Embryonic facial prominence (tissue), 1 donor: ENCODE results near the gene LGALS3BP.
A peak's percentile ranks its signal among the peaks of the same experiment; 100 is the strongest.

Experiments used
- DNase-seq: peaks from one replicate; pipeline ENCODE4 v3.0.0-alpha.2; 2016; ENCODE audit errors: extremely low spot score

Gene LGALS3BP

DNA sequence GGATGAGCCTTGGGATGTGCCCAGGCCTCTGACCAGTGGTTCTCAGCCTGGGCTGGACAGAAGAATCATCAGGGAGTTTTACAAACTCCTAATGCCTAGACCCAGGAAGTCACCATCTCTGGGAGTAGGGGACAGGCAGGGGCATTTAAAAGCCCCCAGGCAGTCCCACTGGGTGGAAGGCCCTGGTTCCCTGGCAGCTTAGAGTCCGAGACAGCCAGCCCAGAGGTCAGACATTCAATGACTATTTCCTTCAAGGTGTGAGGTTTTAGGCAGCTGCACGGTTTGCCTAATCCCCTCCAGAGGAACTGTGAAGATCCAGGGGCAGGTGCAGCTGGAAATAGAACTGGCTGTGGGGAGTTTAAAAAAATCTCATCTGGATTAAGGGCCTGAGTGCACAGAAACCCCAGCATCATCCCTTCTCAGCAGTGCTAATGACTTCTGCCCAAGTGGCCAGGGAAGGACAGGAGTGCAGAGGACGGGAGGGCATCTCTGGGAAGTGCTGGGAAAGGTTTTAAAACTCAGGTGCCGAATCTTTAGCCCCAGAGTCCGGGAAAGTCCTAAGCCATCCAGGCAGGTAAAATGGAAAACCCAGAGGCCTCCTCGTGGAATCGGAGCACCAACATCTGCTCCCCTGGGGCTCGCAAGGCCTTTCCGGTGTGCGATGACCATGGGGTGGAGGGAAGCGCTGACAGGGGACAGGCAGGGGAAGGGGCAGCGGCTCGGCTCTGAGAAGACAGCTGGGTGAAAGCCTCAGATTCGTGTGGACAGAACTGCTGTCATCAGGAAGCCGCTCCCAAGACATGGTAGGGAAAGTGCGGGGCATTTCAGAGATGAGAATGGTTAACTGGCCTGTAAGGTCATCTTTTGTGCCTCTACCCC, 1.5 kb upstream of the LGALS3BP start:
- no peak for DNase-seq

DNA sequence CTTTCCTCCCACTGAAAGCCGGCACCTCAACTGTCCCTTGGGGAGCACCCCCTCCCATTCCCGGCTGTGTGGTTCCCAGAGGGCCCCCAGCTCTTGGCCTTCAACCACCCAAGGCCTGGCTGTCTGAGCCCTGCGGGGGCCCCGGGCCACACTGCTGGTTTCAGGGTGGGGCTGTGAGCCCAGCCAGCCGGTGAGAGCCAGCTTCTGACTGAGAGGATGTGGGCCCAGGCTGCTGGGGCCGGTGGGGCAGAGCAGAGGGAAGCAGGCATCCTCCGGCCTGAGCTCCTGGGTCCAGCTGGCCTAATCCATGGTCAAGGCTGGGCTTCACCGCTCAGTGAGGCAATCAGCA, 875 bp upstream of the LGALS3BP start:
- no peak for DNase-seq

DNA sequence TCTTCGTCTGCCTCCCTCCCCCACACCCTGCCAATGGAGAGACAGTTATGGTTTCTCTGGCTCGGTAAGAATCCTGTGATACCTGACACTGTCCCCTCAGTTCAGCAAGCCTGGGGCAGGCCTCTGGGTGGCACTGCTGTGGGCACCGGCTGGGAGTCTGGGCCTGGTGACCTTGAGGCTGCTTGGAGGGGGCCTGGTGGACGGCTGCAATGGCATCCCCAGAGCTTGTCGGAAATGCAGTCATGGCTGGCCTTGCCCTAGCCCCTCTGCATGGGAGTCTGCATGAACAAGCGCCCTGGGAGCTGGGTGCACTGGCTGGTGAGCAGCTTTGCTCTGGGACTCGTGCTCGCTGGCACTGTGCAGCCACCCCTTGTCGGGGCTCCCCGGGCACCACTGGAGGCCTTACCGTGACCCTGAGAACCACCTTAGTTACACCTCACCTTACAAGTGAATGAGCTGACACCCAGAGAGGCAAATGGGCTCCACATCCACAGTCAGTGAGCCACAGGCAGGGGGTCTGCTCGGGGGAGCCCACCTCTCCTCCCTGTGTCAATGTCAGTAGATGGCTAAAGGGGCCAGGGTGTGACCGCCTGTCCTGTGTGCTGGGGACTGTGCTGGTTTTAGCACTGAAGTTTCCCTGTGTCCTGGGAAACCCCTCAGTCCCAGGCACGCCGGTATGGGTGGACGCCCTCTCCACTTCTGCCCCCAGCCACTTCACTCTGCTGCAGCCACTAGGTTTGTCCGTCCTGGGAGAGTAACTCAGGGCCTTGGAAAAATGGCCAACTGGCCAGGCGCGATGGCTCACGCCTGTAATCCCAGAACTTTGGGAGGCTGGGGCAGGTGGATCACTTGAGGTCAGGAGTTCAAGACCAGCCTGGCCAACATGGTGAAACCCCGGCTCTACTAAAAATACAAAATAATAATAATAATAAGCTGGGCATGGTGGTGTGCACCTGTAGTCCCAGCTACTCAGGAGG, 1.4 kb downstream of the LGALS3BP start:
- DNase-seq = no peak

DNA sequence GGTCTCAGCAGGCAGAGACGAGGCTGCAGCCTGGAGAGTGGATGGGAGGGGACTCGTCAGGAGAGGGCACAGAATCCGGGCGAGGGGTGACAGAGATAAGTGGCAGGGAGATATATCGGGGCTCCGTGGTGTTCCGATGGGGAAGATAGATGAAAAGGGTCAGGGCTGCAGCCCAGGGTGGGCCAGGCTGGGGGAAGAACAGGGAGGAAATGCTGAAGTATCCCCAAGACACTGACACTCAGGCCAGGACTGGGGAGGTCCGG, 2.1 kb downstream of the LGALS3BP start:
- DNase-seq = no peak

DNA sequence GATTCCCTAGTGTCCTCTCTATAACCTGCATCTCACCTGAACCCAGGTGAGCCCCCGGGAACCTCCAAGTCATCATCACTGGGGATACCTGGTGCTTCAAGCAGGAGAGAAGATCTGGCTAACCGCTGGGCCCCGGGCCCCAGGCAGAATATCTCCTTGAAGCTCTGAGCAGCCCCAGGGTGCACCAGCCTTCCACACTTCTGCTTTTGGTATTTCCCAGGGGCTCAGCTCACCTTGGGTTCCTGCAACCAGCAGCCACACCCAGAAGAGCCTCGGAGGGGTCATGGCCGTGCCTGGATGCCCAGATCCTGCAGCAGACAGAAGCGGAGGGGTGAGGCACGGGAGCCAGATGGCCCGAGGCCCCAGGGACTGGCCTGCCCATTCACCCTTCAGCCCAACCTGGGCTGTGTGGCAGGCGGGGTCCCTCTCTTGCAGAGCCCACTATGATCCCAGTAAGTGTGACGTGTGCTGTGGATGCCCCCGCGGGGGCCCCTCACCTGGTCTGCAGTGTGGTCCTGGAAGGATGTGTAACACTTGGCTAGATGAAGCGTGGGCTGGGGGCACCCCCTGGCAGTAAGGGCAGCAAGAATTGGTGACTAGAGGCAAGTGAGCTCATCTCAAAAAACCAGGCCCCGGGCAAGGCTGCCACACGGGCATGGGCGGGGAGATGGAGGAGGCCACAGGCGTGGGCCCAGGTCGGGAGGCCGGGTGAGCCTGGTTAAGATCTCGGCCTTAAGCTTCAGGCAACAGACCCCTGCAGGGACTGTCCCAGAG, 2.6 kb downstream of the LGALS3BP start:
- DNase-seq = no peak

DNA sequence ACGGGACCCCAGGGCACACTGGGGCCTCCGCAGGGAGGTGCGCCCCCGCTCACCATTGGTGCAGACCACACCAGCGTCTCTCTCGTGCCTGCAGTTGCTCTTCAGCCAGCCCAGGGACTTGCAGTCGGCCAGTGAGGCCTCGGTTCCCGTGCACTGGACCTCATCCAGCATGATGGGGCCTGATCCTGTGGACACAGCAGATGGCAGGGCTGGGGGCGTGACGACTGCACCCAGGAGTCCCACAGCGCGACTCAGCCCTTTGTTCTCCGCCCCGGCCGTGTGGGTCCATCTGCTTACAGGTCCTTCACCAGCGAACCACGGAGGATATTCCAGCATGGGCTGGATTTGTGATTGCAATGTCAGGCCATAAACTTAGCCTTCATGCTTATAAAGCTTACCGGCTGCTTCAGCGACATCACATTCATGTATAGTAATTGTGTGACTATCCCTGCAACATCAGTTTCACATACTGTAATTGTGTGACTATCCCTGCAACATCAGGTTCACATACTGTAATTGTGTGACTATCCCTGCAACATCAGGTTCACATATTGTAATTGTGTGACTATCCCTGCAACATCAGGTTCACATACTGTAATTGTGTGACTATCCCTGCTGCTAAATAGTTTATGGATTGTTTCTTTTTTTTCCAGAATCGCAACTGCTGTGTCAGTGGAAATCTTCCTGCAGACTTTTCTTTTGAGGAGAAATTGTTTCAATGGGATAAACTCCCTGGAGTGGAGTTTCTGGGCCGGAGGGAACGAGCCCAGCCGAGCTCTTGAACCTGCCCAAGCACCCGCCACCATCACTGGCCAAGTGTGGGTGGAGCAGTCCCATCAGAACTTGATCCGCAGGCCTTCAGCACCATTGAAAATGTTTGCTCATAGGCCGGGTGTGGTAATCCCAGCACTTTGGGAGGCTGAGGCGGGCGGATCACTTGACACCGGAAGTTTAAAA, 4.8 kb downstream of the LGALS3BP start:
- peak; percentile 37 for DNase-seq

DNA sequence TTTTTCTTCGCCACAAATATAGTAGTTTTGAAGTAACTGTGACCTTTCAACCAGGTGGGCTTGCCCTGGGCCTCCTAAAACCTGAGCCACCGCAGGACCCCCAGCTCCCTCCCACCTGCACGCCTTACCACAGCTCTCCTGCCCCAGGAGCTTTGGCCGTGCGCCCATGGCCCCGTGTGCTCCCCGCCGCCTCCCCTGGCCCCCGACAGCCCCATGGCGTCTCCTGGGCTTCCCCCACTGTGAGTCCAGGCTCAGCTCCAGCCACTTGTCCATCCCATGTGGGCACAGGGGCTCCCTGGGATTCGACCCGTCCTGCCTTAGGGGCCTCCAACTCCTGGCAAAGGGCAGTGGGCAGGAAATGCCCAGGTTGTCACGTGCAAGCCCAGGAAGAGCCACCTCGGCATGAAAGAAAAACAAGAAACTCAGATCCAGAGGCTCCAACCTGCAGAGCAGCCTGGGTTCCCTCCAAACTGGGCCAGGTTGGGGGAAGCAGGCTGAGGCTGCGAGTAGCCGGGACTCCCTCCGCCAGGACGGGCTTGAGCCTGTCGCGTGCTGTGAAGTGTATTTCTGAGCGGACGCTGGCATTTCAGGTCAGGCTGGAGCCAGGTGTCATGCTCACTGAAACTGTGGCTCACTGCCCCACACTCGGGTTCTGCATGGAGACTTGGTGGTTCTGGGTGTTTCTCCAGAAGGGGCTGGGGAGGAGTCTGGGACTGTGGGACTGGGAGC, 5.8 kb downstream of the LGALS3BP start:
- no peak for DNase-seq

DNA sequence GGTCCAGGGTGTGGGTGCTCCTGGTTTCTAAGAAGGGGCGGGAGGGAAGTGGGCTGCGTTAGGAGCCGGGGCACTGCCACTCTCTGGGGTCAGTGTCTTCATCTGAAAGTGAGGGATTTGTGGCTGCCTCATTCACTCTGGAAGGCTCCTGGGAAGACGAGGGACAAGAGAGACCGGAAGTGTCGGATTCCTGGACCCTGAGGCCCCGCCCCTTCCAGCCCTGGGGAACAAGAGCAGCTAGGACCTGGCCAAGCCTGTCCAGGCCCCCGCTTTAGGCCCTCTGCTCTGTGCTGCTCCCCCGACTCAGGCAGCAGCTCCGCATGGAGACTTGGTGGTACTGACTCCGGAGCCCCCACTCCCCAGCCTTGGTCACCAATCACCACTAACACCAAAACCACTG, 6.5 kb downstream of the LGALS3BP start:
- DNase-seq = no peak

DNA sequence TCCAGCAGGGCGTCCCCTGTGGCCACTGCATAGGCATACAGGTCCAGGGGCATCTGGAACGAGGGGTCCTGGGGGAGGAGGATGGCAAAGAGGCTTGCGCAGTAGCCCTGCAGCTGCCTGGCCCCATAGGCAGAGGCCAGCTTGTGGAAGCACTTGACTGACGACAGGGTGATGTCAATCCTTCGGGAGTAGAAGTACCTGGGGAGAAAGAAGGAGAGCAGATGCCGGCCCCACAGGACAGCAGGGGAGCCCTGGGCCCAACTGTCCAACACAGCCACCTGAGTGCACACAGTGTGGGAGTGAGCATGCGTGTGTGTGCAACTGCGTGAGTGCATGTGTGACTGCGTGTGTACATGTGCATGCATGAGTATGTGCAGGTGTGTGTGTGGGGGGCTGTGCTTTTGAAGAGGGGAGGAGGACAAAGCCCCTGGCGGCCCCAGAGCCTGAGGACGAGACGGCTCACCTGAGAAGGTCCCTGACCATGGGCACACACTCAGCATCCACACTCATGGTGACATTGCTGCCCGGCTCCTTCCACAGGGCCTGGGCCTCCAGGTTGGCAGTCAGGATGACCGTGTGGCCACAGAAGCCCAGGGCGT, 7.1 kb downstream of the LGALS3BP start:
- DNase-seq = no peak

DNA sequence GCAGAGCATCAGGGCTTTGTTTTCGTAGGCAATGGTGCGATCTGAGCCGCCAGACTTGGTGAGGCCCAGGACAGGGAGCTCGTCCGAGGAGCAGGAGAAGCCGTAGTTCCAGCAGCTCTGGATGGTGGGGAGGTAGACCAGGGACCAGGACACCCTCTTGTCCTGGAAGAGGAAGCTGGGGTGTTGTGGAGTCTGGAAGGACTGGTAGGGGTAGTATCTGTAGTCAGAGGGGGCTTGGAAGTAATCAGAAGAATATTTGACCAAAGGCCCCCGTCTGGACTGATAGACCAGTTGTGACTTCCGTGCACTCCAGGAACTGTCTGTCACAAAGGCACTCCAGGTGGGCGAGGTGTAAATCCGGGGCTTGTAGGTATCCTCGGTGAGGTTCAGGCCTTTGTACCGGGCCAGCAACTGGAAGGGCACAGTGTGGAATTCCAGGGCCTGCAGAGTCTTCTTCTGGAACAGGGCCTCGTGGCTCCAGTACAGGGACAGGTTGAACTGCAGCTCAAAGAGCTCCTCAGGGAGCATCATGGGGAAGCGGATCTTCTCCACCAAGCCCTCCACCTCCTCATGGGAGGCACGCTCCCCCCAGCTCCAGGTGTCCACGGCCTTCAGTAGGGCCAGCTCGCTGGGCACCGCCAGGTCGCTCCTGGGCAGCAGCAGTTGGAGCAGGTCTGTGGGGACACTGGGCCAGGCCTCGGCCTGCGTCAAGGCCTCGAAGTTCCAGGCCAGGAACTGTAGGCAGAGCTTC, 7.8 kb downstream of the LGALS3BP start:
- no peak for DNase-seq

DNA sequence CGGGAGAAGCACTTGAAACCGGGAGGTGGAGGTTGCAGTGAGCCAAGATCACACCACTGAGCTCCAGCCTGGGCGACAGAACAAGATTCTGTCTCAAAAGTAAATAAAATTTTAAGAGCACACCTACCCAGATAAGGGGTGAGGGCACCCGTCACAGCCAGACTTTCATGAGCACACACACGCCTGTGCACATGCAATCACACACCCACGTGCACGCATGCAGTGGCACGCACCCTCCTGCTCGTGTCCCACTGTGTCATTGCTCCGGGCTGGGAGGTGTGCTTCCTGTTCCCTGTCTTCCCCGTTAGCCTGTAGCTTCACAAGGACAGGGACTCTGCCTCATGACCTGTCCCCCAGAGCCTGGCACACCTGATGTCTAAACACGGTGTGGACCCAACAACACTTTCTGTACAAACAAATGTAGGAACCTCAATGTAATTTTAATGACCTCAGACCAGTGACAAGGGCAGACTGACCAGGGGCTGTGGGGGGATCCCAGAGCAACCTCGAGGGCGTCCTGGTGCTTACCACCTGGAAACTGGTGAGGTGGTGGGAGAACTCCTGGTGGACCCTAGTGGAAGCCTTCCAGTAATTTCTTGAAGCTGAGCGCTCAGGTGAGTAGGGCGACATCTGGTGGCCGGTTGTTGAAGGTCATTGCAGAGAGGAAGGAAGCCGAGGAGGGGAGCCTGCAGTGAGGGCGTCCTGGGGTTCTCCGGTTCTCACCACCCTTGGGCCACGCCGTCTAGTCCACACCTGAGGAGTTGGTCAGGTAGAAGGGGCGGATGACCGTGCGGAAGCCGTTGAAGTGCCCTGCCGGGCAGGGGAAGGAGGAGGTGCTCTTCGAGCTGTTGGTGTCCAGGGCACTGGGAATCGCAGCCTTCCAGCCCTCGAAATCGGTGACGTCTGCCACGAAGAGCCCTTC, 8.6 kb downstream of the LGALS3BP start:
- peak; percentile 58 for DNase-seq

DNA sequence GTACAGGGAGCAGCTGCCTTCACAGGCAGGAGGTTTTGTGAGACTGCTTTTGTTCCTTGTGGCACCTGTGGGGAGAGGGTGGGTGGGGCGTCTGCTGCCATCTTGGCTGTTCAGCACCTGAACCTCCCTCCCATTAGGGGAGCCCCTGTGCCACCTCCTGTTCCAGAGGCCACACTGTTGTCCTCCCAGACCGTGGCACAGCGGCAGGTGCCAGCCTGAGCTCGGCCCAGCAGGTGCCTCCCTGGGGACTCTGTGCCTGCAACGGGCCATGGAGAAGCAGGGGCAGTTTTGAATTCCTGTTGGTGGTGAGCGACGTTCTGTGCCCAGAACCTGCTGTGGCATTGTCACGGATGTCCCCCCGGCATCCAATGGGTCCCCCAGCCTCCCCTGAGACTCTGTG, 9.9 kb downstream of the LGALS3BP start:
- DNase-seq = no peak

DNA sequence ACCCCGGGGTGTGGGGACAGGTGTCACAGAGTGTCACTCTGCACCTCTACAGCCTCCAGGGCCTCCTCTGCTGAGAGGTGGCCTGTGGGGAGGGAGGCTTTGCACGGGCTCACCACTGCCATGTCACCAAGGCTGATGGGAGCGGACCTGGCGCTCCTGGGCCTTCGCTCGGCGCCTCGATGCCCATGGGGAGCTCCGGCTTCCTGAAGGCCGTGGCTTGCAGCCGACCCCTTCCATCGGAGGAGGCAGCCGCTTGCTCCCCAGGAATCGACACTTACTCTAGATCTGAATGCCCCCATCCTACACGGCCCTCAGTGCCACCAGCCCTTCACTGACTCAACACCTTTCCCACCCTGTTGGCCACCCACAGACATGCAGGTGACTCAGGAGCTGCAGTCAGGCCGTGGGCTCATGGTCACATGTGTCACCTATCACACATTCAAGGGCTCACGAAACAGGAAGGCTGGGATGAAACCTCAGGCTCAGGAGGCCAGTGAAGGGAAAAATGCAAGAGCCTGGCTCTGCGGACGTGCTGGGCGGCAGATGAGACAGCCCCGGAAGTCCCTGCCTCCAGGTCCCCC, 11.9 kb downstream of the LGALS3BP start:
- no peak for DNase-seq

DNA sequence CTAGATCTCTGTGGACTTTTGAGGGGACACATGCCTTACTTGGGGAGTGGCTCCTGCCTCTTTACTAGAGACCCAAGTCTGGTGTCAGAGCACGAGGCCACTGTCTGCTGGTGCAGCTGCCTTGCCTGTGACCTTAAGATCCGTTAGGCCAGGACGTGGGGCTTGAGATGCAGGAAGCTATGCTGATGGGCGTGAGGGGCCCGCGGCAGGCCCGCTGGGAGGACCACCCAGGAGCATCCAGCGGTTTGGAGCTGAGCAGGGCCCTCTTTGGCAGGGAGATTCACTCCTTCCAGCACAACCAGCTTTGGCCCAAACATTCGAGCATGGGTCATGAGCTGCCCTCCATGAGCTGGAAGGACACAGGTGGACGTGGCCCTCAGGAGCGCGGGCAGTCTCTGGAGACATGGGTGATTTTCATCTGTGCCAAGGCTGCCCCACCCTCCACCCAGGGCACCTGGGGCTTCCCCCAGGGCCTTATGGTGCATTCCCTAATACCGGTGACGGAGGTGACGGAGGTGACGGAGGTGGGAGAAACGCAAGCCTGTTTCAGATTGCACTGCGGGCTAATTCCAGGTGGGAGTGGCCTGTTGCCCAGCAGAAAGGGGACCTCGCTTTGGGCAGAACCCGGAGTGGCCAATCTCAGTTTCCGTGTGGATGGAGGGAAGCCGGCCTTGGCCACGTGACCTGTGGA, 12.7 kb downstream of the LGALS3BP start:
- no peak for DNase-seq

DNA sequence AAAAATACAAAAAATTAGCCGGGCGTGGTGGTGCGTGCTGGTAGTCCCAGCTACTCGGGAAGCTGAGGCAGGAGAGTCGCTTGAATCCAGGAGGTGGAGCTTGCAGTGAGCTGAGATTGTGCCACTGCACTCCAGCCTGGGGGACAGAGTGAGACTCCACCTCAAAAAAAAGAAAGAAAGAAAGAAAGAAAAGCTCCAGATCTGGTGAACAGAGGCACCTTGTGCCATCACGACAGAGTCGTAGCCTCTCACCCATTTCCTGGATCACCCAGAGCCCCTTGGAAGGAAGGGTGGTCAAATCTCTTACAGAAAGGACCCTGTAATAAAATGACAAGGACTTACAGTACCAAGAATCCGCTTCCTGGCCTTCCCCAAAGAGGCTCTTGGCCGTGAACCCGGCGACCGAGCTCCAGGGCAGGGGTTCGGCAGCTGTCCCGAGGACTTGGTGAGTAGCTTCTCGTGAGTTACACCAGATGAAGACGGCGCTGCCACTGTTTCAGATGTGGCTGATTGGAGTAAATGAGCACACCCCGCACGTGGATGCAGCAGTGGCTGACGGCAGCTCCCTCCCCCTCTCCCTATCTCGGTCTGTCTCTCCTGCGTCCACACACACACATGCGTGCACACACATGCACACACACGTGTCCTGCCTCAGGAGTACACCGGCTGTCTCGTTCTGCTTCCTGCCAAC, 13.5 kb downstream of the LGALS3BP start:
- no peak for DNase-seq

DNA sequence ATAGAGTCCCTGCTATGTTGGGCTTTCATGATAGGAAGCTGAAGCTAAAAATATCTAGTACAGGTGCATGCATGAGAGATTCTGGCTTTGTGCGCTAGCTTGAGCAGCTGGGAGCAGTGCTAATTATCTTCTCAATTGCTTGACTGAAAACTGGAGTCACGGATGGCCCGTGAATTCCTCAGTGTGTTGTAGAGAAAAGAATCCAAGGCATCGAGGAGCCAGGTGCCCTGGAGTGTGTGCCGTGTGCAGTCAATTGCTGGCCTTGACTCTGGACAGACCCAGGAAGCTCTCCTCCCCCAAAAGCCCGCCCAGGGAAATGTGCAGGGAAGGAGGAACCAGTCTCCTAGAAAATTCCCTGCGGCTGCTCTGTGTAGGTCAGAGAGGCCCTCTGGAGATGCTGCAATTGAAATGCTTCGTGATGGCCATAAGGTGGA, 14.2 kb downstream of the LGALS3BP start:
- no peak for DNase-seq

DNA sequence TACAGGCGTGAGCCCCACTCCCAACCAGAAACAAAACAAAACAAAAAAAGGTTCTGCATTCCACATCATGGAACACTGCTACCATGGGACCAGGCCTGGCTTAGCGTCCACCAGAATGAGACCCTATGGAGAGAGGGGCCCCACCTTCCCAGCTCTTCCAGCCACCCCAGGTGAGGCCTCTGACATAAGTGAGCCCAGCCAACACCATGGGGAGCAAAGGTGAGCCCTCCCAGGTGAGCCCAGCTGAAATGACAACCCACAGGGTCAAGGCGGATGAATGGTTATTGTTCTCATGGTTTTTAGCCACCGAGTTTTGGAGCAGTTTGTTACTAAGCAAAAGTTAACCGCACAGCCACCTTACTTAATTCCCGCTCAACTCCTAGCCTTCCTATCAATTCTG, 16.3 kb downstream of the LGALS3BP start:
- no peak for DNase-seq
